Stimulated activated CD4-positive, alpha-beta T cell treated with anti-CD3 and anti-CD28 coated beads, Interleukin-4, amount 100 ng/mL, for 24 hours (primary cell): Measurements from ENCODE around the gene GPLD1.
"Not testable (repeated sequence)": the region's sequence is repeated elsewhere in the genome, so short reads cannot be mapped to it uniquely, and the experiment has no call there.

Source experiments
- DNase-seq: peaks from one replicate; pipeline ENCODE4 v3.0.0-alpha.2; 2020

The GPLD1 gene

GRCh38 chr6:24408719-24409410 is 80.5 kb downstream of the GPLD1 start:
- no peak for DNase-seq

- no peak for DNase-seq
Measured at GRCh38 chr6:24405262-24405661, 84.1 kb downstream of the GPLD1 start.

GRCh38 chr6:24403501-24403824 is 85.9 kb downstream of the GPLD1 start:
- DNase-seq = no peak

- peak; percentile 83 for DNase-seq
Measured at GRCh38 chr6:24402697-24403500, 86.5 kb downstream of the GPLD1 start, which contains the start of gene MRS2. TSS of gene MRS2 (plus strand) at chr6:24402936. CDS start at chr6:24403047, 111 bp downstream.

GRCh38 chr6:24401458-24401857 is 87.9 kb downstream of the GPLD1 start:
- DNase-seq = no peak

- DNase-seq = not testable (repeated sequence)
Measured at GRCh38 chr6:24400045-24401039, 89.0 kb downstream of the GPLD1 start.

- no peak for DNase-seq
Measured at GRCh38 chr6:24397631-24398030, 91.7 kb downstream of the GPLD1 start.

GRCh38 chr6:24396824-24397223 is 92.6 kb downstream of the GPLD1 start:
- no peak for DNase-seq

GRCh38 chr6:24394780-24395437 is 94.5 kb downstream of the GPLD1 start:
- DNase-seq = no peak

- DNase-seq = no peak
Measured at GRCh38 chr6:24394061-24394779, 95.2 kb downstream of the GPLD1 start.

GRCh38 chr6:24391756-24392405 is 97.5 kb downstream of the GPLD1 start:
- DNase-seq = no peak

- no peak for DNase-seq
Measured at GRCh38 chr6:24391208-24391607, 98.2 kb downstream of the GPLD1 start.

GRCh38 chr6:24387818-24388217 is 101.6 kb downstream of the GPLD1 start:
- no peak for DNase-seq

- no peak for DNase-seq
Measured at GRCh38 chr6:24385536-24386269, 103.7 kb downstream of the GPLD1 start.

- DNase-seq = not testable (repeated sequence)
Measured at GRCh38 chr6:24384369-24385130, 104.8 kb downstream of the GPLD1 start.

GRCh38 chr6:24382891-24383494 is 106.4 kb downstream of the GPLD1 start:
- not testable (repeated sequence) for DNase-seq

- no peak for DNase-seq
Measured at GRCh38 chr6:24382220-24382540, 107.2 kb downstream of the GPLD1 start.

GRCh38 chr6:24381476-24382219 is 107.7 kb downstream of the GPLD1 start:
- DNase-seq = no peak
